ENCODE data around the gene IFNA1.
"Not testable (repeated sequence)": the region's sequence is repeated elsewhere in the genome, so short reads cannot be mapped to it uniquely, and the experiment has no call there.

The IFNA1 gene

GRCh38 chr9:21428235-21428634 lies 12.0 kb upstream of the IFNA1 start:
- TF ChIP-seq CTCF (IDR thresholded peaks at IDR 0.05; ENCODE audit: extremely low read depth, missing control alignments): no peak
- DNase-seq (ENCODE audit: low spot score): no peak

GRCh38 chr9:21429191-21429590 lies 11.0 kb upstream of the IFNA1 start:
- no peak for TF ChIP-seq CTCF (IDR thresholded peaks at IDR 0.05; ENCODE audit: extremely low read depth, missing control alignments)
- DNase-seq (ENCODE audit: low spot score): no peak

GRCh38 chr9:21432672-21433425 lies 7.4 kb upstream of the IFNA1 start:
- TF ChIP-seq CTCF (IDR thresholded peaks at IDR 0.05; ENCODE audit: extremely low read depth, missing control alignments): no peak
- DNase-seq (ENCODE audit: low spot score): no peak

GRCh38 chr9:21434202-21435014 lies 5.8 kb upstream of the IFNA1 start:
- TF ChIP-seq CTCF (IDR thresholded peaks at IDR 0.05; ENCODE audit: extremely low read depth, missing control alignments): peak; percentile 57

GRCh38 chr9:21435015-21435383 lies 5.2 kb upstream of the IFNA1 start:
- DNase-seq (ENCODE audit: low spot score): not testable (repeated sequence)

More at GRCh38 chr9:21434202-21435014, 5.8 kb upstream of the IFNA1 start:
- DNase-seq (ENCODE audit: low spot score): peak; percentile 31

GRCh38 chr9:21443849-21444625 lies 3.8 kb downstream of the IFNA1 start:
- TF ChIP-seq CTCF (IDR thresholded peaks at IDR 0.05; ENCODE audit: extremely low read depth, missing control alignments): no peak
- peak; percentile 19 for DNase-seq (ENCODE audit: low spot score)

GRCh38 chr9:21449312-21449711 lies 9.1 kb downstream of the IFNA1 start:
- DNase-seq (ENCODE audit: low spot score): not testable (repeated sequence)

Measured in GM20000 (cell line).